PC-3 (cell line): Measurements from ENCODE around the gene TMEM18. TPM values are rescaled to one million over a fixed set of nuclear protein-coding genes. Genes with fewer than 3 reads are reported as not detected.

Experiments used
- ATAC-seq: fragments of 200-7000 bp; cut with Tn5 transposase; 2 replicates; pipeline ENCODE4 v1.9.1; 2020; ENCODE audit warnings: mild to moderate bottlenecking, moderate library complexity
- BruUV-seq: library from RNA; stranded (reverse); fragments of 400-500 nt; replicated peaks from 2 replicates; lab custom pipeline; 2021; lab: Mats Ljungman, UMichigan
- CTCF ChIA-PET: fragments of 300-600 bp; sonication (Branson Sonifier 250); formaldehyde crosslinking; loops from one replicate; lab custom pipeline; 2022; ENCODE audit warnings: antibody characterized with exemption; lab: Charles Lee
- POLR2A ChIA-PET: fragments of 300-600 bp; sonication (Branson Sonifier 250); formaldehyde crosslinking; loops from one replicate; lab custom pipeline; 2022; ENCODE audit warnings: antibody characterized with exemption; ENCODE audit not compliant: unreplicated experiment; lab: Charles Lee
- DNase-seq: peaks from one replicate; pipeline ENCODE4 v3.0.0-alpha.2; 2015
- H2AFZ ChIP-seq: fragments of 300-600 bp; sonication (generic); 2 replicates; pipeline ENCODE4 v1.6.0; 2016; ENCODE audit warnings: antibody characterized with exemption, low read length
- H3F3A ChIP-seq: fragments of 300-600 bp; sonication (generic); one replicate; pipeline ENCODE4 v1.6.0; 2017; ENCODE audit warnings: antibody characterized with exemption, low read length, control low read depth, mild to moderate bottlenecking; ENCODE audit not compliant: unreplicated experiment
- H3K27ac ChIP-seq: fragments of 300-600 bp; sonication (generic); 2 replicates; pipeline ENCODE4 v1.5.1; 2016; ENCODE audit warnings: mild to moderate bottlenecking, low read length
- H3K27me3 ChIP-seq: fragments of 300-600 bp; sonication (generic); 2 replicates; pipeline ENCODE4 v1.6.1; 2016; ENCODE audit warnings: low read length, mixed read lengths
- H3K36me3 ChIP-seq: fragments of 300-600 bp; sonication (generic); 2 replicates; pipeline ENCODE4 v1.6.1; 2016; ENCODE audit warnings: low read depth, mixed run types, low read length, mixed read lengths
- H3K4me1 ChIP-seq: fragments of 300-600 bp; sonication (generic); 2 replicates; pipeline ENCODE4 v1.5.1; 2016; ENCODE audit warnings: low read length; ENCODE audit not compliant: insufficient read depth
- H3K4me2 ChIP-seq: fragments of 300-600 bp; sonication (generic); 2 replicates; pipeline ENCODE4 v1.6.0; 2016; ENCODE audit warnings: low read length
- H3K4me3 ChIP-seq: fragments of 300-600 bp; sonication (generic); 2 replicates; pipeline ENCODE4 v1.5.1; 2016; ENCODE audit warnings: mild to moderate bottlenecking, low read length, mixed read lengths
- H3K79me2 ChIP-seq: fragments of 300-600 bp; sonication (generic); 2 replicates; pipeline ENCODE4 v1.6.1; 2017; ENCODE audit warnings: low read length, mixed read lengths
- H3K9ac ChIP-seq: fragments of 300-600 bp; sonication (generic); 2 replicates; pipeline ENCODE4 v1.6.0; 2016; ENCODE audit warnings: mild to moderate bottlenecking, low read length
- H3K9me2 ChIP-seq: fragments of 300-600 bp; sonication (generic); replicated peaks from 2 replicates; pipeline ENCODE4 v1.6.1; 2016; ENCODE audit warnings: mixed run types, low read length, mixed read lengths
- H3K9me3 ChIP-seq: fragments of 300-600 bp; sonication (generic); 2 replicates; pipeline ENCODE4 v1.6.1; 2016; ENCODE audit warnings: low read length, mixed read lengths
- H4K20me1 ChIP-seq: fragments of 300-600 bp; sonication (generic); 2 replicates; pipeline ENCODE4 v1.6.1; 2016; ENCODE audit warnings: low read length, mixed read lengths
- EZH2 ChIP-seq: fragments of 300-600 bp; sonication (generic); IDR thresholded peaks from one replicate; pipeline ENCODE4 v1.6.1; 2017; ENCODE audit warnings: antibody characterized with exemption, mild to moderate bottlenecking, low read length; ENCODE audit not compliant: unreplicated experiment
- EZH2phosphoT487 ChIP-seq: fragments of 300-600 bp; sonication (generic); IDR thresholded peaks from 2 replicates; pipeline ENCODE4 v1.6.1; 2018; ENCODE audit warnings: mild to moderate bottlenecking, antibody characterized with exemption, low read length, borderline replicate concordance
- intact Hi-C: fragments of 100-400 bp; cut with micrococcal nuclease; formaldehyde crosslinking; loops from 2 replicates; pipeline ENCODE4 v1.9.0; 2023
- total RNA-seq: library from RNA; depleted of rRNA; stranded (reverse); fragments of >200 nt; gene quantifications from 2 replicates; pipeline ENCODE4 v1.2.3, GENCODE V29; 2014
- TF ChIP-seq, protein P1 (sequence below): fragments of 300-600 bp; sonication (generic); conservative IDR thresholded peaks from 2 replicates; pipeline ENCODE4 v1.5.1; 2017; ENCODE audit warnings: antibody characterized with exemption, low read depth, mild to moderate bottlenecking, low read length

TMEM18 gene
- total RNA-seq, 1 experiment from 2014 or later = 25.5 TPM

DNA sequence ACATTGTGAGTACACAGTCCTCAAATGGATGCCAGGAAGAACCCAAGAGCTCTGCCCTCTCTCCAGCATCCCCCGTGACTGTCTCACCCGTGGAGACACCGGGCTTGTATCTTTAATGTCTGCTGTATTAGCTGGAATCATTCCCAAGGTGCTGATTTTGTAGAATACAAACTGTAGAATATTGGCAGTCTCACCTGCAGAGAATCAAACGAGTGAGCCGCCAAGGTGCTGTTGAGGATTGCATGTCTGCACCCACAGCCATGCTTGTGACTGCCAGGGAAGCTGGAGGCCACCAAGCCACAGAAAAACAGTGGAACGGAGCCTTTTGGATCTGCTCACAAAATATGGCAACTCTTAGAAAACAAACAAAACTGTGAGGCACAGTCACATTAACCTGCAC, 37.5 kb downstream of the TMEM18 start:
- H2AFZ ChIP-seq = no peak overlapping the region
- H3K9me3 ChIP-seq = no peaks in the 10 kb centered on the region
- no peaks in the 10 kb centered on the region for H4K20me1 ChIP-seq
- peaks cover 16% of the 10 kb centered on the region for H3K4me1 ChIP-seq
- intact Hi-C loops = loop anchor here (5.0 kb wide), 1 partner anchor 908 kb away; no protein-coding TSS in a partner anchor
- no peak overlapping the region for H3K9ac ChIP-seq
- DNase-seq = no peak
- CTCF ChIA-PET = no interaction called here
- no peak for ATAC-seq
- H3K27me3 ChIP-seq = peaks cover 9% of the 10 kb centered on the region; the same call in 1 of the 2 replicates
- H3K79me2 ChIP-seq = no peaks in the 10 kb centered on the region
- H3K9me2 ChIP-seq = no peaks in the 10 kb centered on the region
- no peaks in the 10 kb centered on the region for H3K36me3 ChIP-seq
- no peak for TF ChIP-seq EZH2
- TF ChIP-seq EZH2phosphoT487 = no peak
- POLR2A ChIA-PET = no interaction called here
- H3K4me2 ChIP-seq = no peak overlapping the region
- BruUV-seq = no TSS peak
- no peak overlapping the region for H3K4me3 ChIP-seq
- H3K27ac ChIP-seq = no peak overlapping the region
- no peaks in the 10 kb centered on the region for H3F3A ChIP-seq

DNA sequence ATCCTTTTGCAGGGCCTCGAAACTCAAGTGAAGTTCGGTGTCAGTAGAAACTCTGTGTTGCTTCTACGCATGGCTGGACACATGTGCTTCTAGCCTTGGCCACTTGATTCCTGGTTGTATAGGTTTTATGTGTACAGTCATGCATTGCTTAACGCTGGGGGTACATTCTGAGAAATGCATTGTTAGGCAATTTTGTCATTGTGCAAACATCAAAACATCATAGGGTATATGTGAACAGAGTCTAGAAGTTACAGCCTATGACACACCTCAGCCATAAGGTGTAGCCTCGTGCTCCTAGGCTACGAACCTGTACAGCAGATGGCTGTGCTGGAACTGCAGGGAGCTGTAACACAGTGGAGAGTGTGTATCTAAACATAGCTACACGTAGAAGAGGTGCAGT, 39.4 kb downstream of the TMEM18 start:
- peaks cover 24% of the 10 kb centered on the region for H3K4me1 ChIP-seq
- peak; percentile 81 for DNase-seq
- H3K4me3 ChIP-seq = no peak overlapping the region
- H3K27ac ChIP-seq = peak overlapping the region; percentile 70
- H4K20me1 ChIP-seq = no peaks in the 10 kb centered on the region
- peak overlapping the region; percentile 36 for H3K9ac ChIP-seq
- intact Hi-C loops = loop anchor here (1.0 to 5.0 kb wide), 3 partner anchors 103 to 909 kb away; no protein-coding TSS in a partner anchor
- H3K79me2 ChIP-seq = no peaks in the 10 kb centered on the region
- no peaks in the 10 kb centered on the region for H3K36me3 ChIP-seq
- CTCF ChIA-PET = interaction anchor here (1.4 kb wide), 1 partner anchor 108 kb away, joined by 4 read pairs; no protein-coding TSS in a partner anchor
- H3K27me3 ChIP-seq = no peaks in the 10 kb centered on the region
- peak overlapping the region; percentile 63 for H2AFZ ChIP-seq
- peak overlapping the region; percentile 23; the same call in 1 of the 2 replicates for H3K4me2 ChIP-seq
- no peaks in the 10 kb centered on the region for H3F3A ChIP-seq
- peak; percentile 81 for ATAC-seq
- BruUV-seq = no TSS peak
- POLR2A ChIA-PET = no interaction called here
- TF ChIP-seq, protein P1, sequence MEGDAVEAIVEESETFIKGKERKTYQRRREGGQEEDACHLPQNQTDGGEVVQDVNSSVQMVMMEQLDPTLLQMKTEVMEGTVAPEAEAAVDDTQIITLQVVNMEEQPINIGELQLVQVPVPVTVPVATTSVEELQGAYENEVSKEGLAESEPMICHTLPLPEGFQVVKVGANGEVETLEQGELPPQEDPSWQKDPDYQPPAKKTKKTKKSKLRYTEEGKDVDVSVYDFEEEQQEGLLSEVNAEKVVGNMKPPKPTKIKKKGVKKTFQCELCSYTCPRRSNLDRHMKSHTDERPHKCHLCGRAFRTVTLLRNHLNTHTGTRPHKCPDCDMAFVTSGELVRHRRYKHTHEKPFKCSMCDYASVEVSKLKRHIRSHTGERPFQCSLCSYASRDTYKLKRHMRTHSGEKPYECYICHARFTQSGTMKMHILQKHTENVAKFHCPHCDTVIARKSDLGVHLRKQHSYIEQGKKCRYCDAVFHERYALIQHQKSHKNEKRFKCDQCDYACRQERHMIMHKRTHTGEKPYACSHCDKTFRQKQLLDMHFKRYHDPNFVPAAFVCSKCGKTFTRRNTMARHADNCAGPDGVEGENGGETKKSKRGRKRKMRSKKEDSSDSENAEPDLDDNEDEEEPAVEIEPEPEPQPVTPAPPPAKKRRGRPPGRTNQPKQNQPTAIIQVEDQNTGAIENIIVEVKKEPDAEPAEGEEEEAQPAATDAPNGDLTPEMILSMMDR = no peak
- TF ChIP-seq EZH2phosphoT487 (no peak), EZH2 (no peak)
- H3K9me2 ChIP-seq = no peaks in the 10 kb centered on the region
- H3K9me3 ChIP-seq = no peaks in the 10 kb centered on the region

DNA sequence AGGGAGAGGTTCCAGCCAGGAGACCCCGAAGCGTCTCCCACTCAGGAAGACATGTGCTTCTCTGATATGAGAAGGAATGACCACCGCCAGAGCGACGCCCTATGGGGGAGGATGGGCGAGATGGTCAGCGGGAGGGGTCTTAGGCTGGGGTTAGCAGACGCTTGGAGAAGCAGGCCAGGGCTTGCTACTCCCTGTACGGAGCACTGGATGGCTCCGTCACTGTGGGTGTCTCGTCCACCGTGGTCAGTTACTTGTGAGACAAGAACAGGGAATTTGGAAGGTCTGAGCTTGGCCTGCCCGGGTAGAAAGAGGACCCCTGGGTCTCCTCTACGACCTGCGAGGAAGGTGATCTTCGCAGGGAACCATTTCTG, 39.8 kb downstream of the TMEM18 start:
- peak overlapping the region; percentile 36 for H3K9ac ChIP-seq
- no peaks in the 10 kb centered on the region for H3K27me3 ChIP-seq
- ATAC-seq (no peak), DNase-seq (no peak)
- H2AFZ ChIP-seq = peak overlapping the region; percentile 63
- H3K36me3 ChIP-seq = no peaks in the 10 kb centered on the region
- H3K79me2 ChIP-seq = no peaks in the 10 kb centered on the region
- H3K27ac ChIP-seq = peak overlapping the region; percentile 70
- H4K20me1 ChIP-seq = no peaks in the 10 kb centered on the region
- TF ChIP-seq EZH2phosphoT487 = no peak
- TF ChIP-seq, protein P1 = no peak
- no peak for TF ChIP-seq EZH2
- no peak overlapping the region for H3K4me3 ChIP-seq
- no peaks in the 10 kb centered on the region for H3F3A ChIP-seq
- H3K9me3 ChIP-seq = no peaks in the 10 kb centered on the region
- no TSS peak for BruUV-seq
- POLR2A ChIA-PET = no interaction called here
- intact Hi-C loops = loop anchor here (1.0 to 5.0 kb wide), 3 partner anchors 102 to 910 kb away; no protein-coding TSS in a partner anchor
- H3K9me2 ChIP-seq = no peaks in the 10 kb centered on the region
- peaks cover 24% of the 10 kb centered on the region for H3K4me1 ChIP-seq
- CTCF ChIA-PET = interaction anchor here (1.4 kb wide), 1 partner anchor 108 kb away, joined by 4 read pairs; no protein-coding TSS in a partner anchor
- H3K4me2 ChIP-seq = peak overlapping the region; percentile 23; the same call in 1 of the 2 replicates
